Bronchial smooth muscle cell (primary cell): Measurements from ENCODE around the gene CLTC. TPM values are rescaled to one million over a fixed set of nuclear protein-coding genes. Genes with fewer than 3 reads are reported as not detected.

Experiments
- total RNA-seq: library from RNA; depleted of rRNA; stranded (reverse); fragments of >200 nt; gene quantifications from 2 replicates; pipeline ENCODE4 v1.2.1, GENCODE V29; 2014

Gene CLTC
- 405 and 454 TPM in 2 replicates for total RNA-seq

GRCh38 chr17:59619298-59620063 lies at the start of gene CLTC:
CLTC (plus strand) TSS chr17:59619895; CDS start chr17:59620132, 237 bp downstream.

DNA sequence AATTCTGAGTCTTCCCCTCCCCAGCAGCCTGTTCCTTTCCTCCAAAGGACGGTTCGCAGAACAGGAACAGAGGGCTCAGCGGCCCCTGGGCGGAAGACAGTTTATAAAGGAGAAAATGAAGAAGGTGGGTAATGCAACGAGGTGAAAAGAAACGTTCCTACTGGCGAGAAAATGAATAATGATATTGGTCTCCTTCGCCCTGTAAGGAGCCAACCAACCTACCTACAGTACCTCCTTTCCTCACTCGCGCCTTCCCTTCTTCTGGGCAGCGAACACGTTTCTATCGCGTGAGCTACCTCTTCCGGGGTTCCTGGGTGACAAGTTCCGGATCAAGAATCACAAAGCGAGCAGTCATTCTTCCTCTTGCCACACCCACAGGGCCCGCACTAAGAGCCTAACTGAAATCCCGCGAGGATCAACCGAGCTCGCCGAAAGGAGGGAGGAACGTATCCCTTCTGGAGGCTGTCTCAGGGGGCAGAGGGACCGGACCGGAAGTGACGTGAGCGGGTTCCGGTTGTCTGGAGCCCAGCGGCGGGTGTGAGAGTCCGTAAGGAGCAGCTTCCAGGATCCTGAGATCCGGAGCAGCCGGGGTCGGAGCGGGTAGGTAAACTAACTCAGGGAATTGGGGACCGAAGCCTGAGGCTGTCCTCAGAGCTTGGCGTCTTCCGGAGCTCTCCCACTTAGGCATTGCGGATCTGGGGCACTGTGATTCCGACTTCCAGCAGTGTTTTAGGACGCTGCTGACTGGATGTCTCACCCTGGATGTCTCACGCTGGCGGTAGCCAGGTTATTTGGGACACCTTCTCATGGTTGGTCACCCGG lies 87.7 kb downstream of the CLTC start, which contains the start of the genes PTRH2 and VMP1:
TSS of gene PTRH2 (minus strand) at position 282 of the 822 bp plus-strand sequence. CDS start 9,452 bp downstream, outside the sequence.
TSS of gene VMP1 (plus strand) at position 506 of the 822 bp plus-strand sequence. CDS start 23,793 bp downstream, outside the sequence.

Other genes with a start within 250 kb of the CLTC start
- 57.6 and 59.9 TPM in 2 replicates for gene DHX40, start 54.3 kb upstream of the CLTC start, total RNA-seq
- 20.9 and 23.6 TPM in 2 replicates for gene PTRH2, start 87.5 kb downstream of the CLTC start, total RNA-seq
- 122 and 140 TPM in 2 replicates for gene VMP1, start 87.8 kb downstream of the CLTC start, total RNA-seq